Measurements from ENCODE around the gene SLC19A1. TPM values are rescaled to one million over a fixed set of nuclear protein-coding genes. Genes with fewer than 3 reads are reported as not detected.
"Not testable (repeated sequence)": the region's sequence is repeated elsewhere in the genome, so short reads cannot be mapped to it uniquely, and the experiment has no call there.

The SLC19A1 gene
- total RNA-seq, 1 experiment from 2014 or later = 25.4 TPM

DNA sequence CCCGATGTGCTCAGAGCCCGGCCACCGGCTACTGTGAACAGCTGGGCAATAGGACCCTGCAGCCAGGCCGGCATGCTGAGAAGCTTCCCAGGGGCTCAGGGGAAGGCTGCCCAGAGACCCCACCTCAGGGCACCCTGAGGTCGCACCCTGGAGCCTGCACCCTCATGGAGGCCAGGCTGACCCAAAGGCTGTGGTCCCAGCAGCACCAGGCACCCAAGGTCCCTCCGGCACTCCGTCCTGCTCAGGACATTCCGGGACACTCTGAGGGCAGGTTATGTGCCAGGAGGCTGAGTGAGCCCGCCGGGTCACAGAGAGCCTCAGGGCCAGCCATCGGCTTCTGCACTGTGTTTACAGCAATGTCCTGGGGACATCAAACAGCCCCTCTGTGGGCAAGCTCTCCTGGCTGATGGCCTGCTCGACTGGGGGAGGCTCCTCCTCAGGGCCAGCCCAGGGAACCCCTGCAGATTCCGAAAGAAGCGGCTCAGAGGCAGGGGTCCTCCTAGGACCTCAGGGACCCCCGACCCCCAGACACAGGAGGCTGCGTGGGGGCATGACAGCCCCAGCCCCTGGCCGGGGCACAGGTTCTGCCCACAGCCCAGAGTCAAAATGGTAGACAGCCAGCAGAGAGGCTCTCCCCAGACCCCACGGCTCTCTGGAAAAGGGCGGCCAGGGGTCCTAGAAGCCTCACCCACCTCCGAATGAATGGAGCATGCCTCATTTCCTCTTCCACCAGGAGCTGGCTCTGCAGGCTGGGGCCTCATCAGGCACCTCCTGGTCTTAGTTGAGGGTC lies 8.2 kb downstream of the SLC19A1 start:
- Mint-ChIP-seq H3K27ac (ENCODE audit: low read depth, unreplicated experiment) (no peak overlapping the region), H3K4me1 (ENCODE audit: insufficient read depth, unreplicated experiment) (no peaks in the 10 kb centered on the region), H3K27me3 (ENCODE audit: insufficient read depth, unreplicated experiment) (no peaks in the 10 kb centered on the region), H3K36me3 (ENCODE audit: insufficient read depth, unreplicated experiment) (no peaks in the 10 kb centered on the region), H3K9me3 (ENCODE audit: unreplicated experiment) (no peaks in the 10 kb centered on the region), H3K4me3 (ENCODE audit: unreplicated experiment) (no peak overlapping the region)
- no TSS peak for BruUV-seq (replicated peaks)
- no peak for DNase-seq (ENCODE audit: unreplicated experiment)
- TF ChIP-seq CTCF (IDR thresholded peaks at IDR 0.05; ENCODE audit: unreplicated experiment) = no peak
- ChIA-PET POLR2A (no interaction called here), CTCF (no interaction called here)
- intact Hi-C loops (cut with micrococcal nuclease) = no loop called here

- intact Hi-C loops (cut with micrococcal nuclease) = no loop called here
- no peak for TF ChIP-seq CTCF (IDR thresholded peaks at IDR 0.05; ENCODE audit: unreplicated experiment)
- Mint-ChIP-seq H3K4me3 (ENCODE audit: unreplicated experiment) (no peak overlapping the region), H3K9me3 (ENCODE audit: unreplicated experiment) (no peaks in the 10 kb centered on the region), H3K27me3 (ENCODE audit: insufficient read depth, unreplicated experiment) (no peaks in the 10 kb centered on the region), H3K36me3 (ENCODE audit: insufficient read depth, unreplicated experiment) (peaks cover 6% of the 10 kb centered on the region), H3K27ac (ENCODE audit: low read depth, unreplicated experiment) (no peak overlapping the region), H3K4me1 (ENCODE audit: insufficient read depth, unreplicated experiment) (no peaks in the 10 kb centered on the region)
- no TSS peak for BruUV-seq (replicated peaks)
- CTCF ChIA-PET = no interaction called here
- DNase-seq (ENCODE audit: unreplicated experiment) = no peak
- POLR2A ChIA-PET = no interaction called here
Observed at GRCh38 chr21:45533361-45533845, 8.8 kb downstream of the SLC19A1 start.

- DNase-seq (ENCODE audit: unreplicated experiment) = no peak
- TF ChIP-seq CTCF (IDR thresholded peaks at IDR 0.05; ENCODE audit: unreplicated experiment) = no peak
- Mint-ChIP-seq H3K27ac (ENCODE audit: low read depth, unreplicated experiment) (no peak overlapping the region), H3K4me3 (ENCODE audit: unreplicated experiment) (no peak overlapping the region), H3K36me3 (ENCODE audit: insufficient read depth, unreplicated experiment) (peaks cover 6% of the 10 kb centered on the region), H3K4me1 (ENCODE audit: insufficient read depth, unreplicated experiment) (no peaks in the 10 kb centered on the region), H3K9me3 (ENCODE audit: unreplicated experiment) (no peaks in the 10 kb centered on the region), H3K27me3 (ENCODE audit: insufficient read depth, unreplicated experiment) (no peaks in the 10 kb centered on the region)
- no TSS peak for BruUV-seq (replicated peaks)
- CTCF ChIA-PET = interaction anchor here (0.7 to 1.6 kb wide), 4 partner anchors 16 to 583 kb away, joined by 3 to 4 read pairs (median 3); no protein-coding TSS in a partner anchor
- POLR2A ChIA-PET = no interaction called here
- intact Hi-C loops (cut with micrococcal nuclease) = no loop called here
Observed at GRCh38 chr21:45532826-45533360, 9.3 kb downstream of the SLC19A1 start.

DNA sequence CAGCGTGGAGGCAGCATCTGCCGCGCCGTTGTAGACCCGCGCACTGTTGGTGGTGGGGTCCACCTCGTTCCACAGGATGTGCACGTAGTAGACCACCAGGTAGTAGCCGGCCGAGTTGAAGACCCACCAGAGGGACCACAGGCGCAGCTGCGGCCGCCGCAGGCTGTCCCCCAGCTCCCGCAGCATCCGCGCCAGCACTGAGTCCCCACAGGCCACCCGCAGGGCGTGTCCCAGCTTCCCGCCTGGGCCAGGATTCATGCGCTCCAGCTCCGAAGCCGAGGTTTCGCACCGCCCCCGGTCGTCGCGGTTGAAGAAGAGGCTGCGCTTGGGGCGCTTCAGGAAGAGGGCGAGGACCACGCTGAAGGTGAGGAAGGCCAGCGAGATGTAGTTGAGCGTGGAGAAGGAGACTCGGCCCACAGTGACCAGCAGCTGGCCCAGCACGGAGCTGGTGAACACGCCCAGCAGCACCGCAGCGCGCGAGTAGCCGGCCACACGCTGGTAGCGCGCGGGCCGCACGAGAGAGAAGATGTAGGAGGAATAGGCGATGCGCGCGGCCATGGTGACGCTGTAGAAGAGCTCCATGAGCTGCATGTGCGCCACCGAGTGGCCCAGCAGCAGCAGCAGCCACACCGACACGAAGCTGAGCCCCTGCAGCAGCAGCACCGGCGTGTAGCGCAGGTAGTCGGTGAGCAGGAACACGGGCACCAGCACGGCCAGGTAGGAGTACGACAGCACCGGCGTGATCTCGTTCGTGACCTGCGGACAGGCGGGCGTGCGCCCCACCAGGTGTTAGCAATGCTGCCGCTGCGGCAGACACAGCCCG lies 10.6 kb downstream of the SLC19A1 start:
- H3K27me3 Mint-ChIP-seq (ENCODE audit: insufficient read depth, unreplicated experiment) = no peaks in the 10 kb centered on the region
- H3K9me3 Mint-ChIP-seq (ENCODE audit: unreplicated experiment) = no peaks in the 10 kb centered on the region
- H3K36me3 Mint-ChIP-seq (ENCODE audit: insufficient read depth, unreplicated experiment) = peaks cover 13% of the 10 kb centered on the region
- no peak for TF ChIP-seq CTCF (IDR thresholded peaks at IDR 0.05; ENCODE audit: unreplicated experiment)
- POLR2A ChIA-PET = no interaction called here
- H3K4me3 Mint-ChIP-seq (ENCODE audit: unreplicated experiment) = no peak overlapping the region
- H3K4me1 Mint-ChIP-seq (ENCODE audit: insufficient read depth, unreplicated experiment) = no peaks in the 10 kb centered on the region
- intact Hi-C loops (cut with micrococcal nuclease) = no loop called here
- no peak overlapping the region for H3K27ac Mint-ChIP-seq (ENCODE audit: low read depth, unreplicated experiment)
- no peak for DNase-seq (ENCODE audit: unreplicated experiment)
- CTCF ChIA-PET = interaction anchor here (1.1 to 1.6 kb wide), 2 partner anchors 15 to 287 kb away, joined by 3 read pairs; no protein-coding TSS in a partner anchor
- no TSS peak for BruUV-seq (replicated peaks)

DNA sequence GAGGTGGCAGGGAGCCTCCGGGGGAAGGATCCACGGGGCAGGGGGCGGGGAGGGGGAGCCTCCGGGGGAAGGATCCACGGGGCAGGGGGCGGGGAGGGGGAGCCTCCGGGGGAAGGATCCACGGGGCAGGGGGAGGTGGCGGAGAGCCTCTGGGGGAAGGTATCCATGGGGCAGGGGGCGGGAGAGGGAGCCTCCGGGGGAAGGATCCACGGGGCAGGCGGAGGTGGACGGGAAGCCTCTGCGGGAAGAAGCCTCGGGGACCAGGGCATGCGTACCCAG lies 11.2 kb downstream of the SLC19A1 start:
- POLR2A ChIA-PET; H3K4me1 Mint-ChIP-seq (ENCODE audit: insufficient read depth, unreplicated experiment); H3K4me3 Mint-ChIP-seq (ENCODE audit: unreplicated experiment); BruUV-seq (replicated peaks); CTCF ChIA-PET; H3K9me3 Mint-ChIP-seq (ENCODE audit: unreplicated experiment); intact Hi-C loops (cut with micrococcal nuclease); H3K27ac Mint-ChIP-seq (ENCODE audit: low read depth, unreplicated experiment); DNase-seq (ENCODE audit: unreplicated experiment); H3K27me3 Mint-ChIP-seq (ENCODE audit: insufficient read depth, unreplicated experiment): not testable (repeated sequence)
- peaks cover 16% of the 10 kb centered on the region for H3K36me3 Mint-ChIP-seq (ENCODE audit: insufficient read depth, unreplicated experiment)
